Left lung (tissue), 10 donors: ENCODE results near the gene JCHAIN. TPM values are rescaled to one million over a fixed set of nuclear protein-coding genes. Genes with fewer than 3 reads are reported as not detected.

ENCODE experiments used
- ATAC-seq: fragments of 200-7000 bp; cut with Tn5 transposase; one replicate; pipeline ENCODE4 v1.9.1; 2020; ENCODE audit warnings: moderate library complexity
- DNase-seq, 4 donors: peaks; one replicate each; pipeline ENCODE4 v3.0.0-alpha.2; 2013 to 2020
- H3K27ac ChIP-seq, 2 donors: fragments of 200-600 bp; sonication (generic) in 1 of 2; one replicate each; pipeline versions ENCODE4 v1.5.0 to v1.8.0; 2020 to 2021
- H3K27me3 ChIP-seq, 2 donors: fragments of 200-600 bp; sonication (generic) in 1 of 2; one replicate each; pipeline versions ENCODE4 v1.5.0 to v1.8.0; 2020 to 2021
- H3K36me3 ChIP-seq, 2 donors: fragments of 200-600 bp; sonication (generic) in 1 of 2; one replicate each; pipeline versions ENCODE4 v1.5.0 to v1.8.0; 2020 to 2021
- H3K4me1 ChIP-seq, 2 donors: fragments of 200-600 bp; one replicate each; pipeline ENCODE4 v1.8.0; 2021
- H3K4me3 ChIP-seq, 2 donors: fragments of 200-600 bp; sonication (generic) in 1 of 2; one replicate each; pipeline versions ENCODE4 v1.5.0 to v1.8.0; 2020 to 2021; ENCODE audit warnings: mild to moderate bottlenecking in 1 of 2
- H3K9me3 ChIP-seq, 2 donors: fragments of 200-600 bp; sonication (generic) in 1 of 2; one replicate each; pipeline versions ENCODE4 v1.5.0 to v1.8.0; 2020 to 2021
- CTCF ChIP-seq, 2 donors: fragments of 200-600 bp; sonication (generic) in 1 of 2; IDR thresholded peaks; one replicate each; pipeline versions ENCODE4 v1.5.0 to v1.8.0; 2021; ENCODE audit warnings: antibody characterized with exemption in 2 of 2
- intact Hi-C, 2 donors: fragments of 100-400 bp; cut with DNase I; formaldehyde crosslinking; loops; one replicate each; pipeline versions ENCODE4 v1.11.2 to v1.14.2; 2022
- polyA plus RNA-seq, 6 donors: library from polyadenylated mRNA; unstranded; fragments of 120-200 nt; gene quantifications; one replicate each; pipeline ENCODE4 v1.2.1, GENCODE V29; 2013; ENCODE audit not compliant: insufficient read length in 6 of 6
- total RNA-seq, 2 donors: library from RNA; stranded (reverse); fragmentation: NEBNext Ultra II Directional; extraction: Animal tissue kit (Norgen Biotek cat#: 25700); gene quantifications; one replicate each; pipeline ENCODE4 v1.2.1, GENCODE V29; 2021
- donor health status: DM: no; HTN: yes; CAD: no.
- donor health status: DM: no; HTN: no; CAD: no.

The JCHAIN gene
- total and polyA plus RNA-seq, 8 donors = 1.5 to 184 (median 2.4) TPM

- Histone ChIP-seq H3K27me3 (no peaks in the 10 kb centered on the region), H3K4me1 (peaks cover 15 to 45% of the 10 kb centered on the region in 2 donors), H3K36me3 (no peaks in the 10 kb centered on the region), H3K27ac (peak overlapping the region in 1 of 2 donors; percentile 55), H3K4me3 (no peak overlapping the region), H3K9me3 (no peaks in the 10 kb centered on the region)
- ATAC-seq = peak; percentile 31
- intact Hi-C loops = no loop called here
- TF ChIP-seq CTCF (IDR thresholded peaks at IDR 0.05) = no peak
- DNase-seq = no peak
These were observed 46.5 kb upstream of the JCHAIN start for GRCh38 chr4:70712604-70713452.

- no peak overlapping the region for H3K4me3 ChIP-seq
- ATAC-seq (no peak), DNase-seq (no peak)
- peaks cover 17 to 52% of the 10 kb centered on the region in 2 donors for H3K4me1 ChIP-seq
- no peaks in the 10 kb centered on the region for H3K27me3 ChIP-seq
- TF ChIP-seq CTCF (IDR thresholded peaks at IDR 0.05) = no peak
- intact Hi-C loops = no loop called here
- H3K36me3 ChIP-seq = no peaks in the 10 kb centered on the region
- no peaks in the 10 kb centered on the region for H3K9me3 ChIP-seq
- no peak overlapping the region for H3K27ac ChIP-seq
These were observed 45.8 kb upstream of the JCHAIN start for GRCh38 chr4:70712150-70712549.

GRCh38 chr4:70711599-70711998, 45.3 kb upstream of the JCHAIN start:
- no peak for DNase-seq

GRCh38 chr4:70709611-70710205, 43.4 kb upstream of the JCHAIN start:
- DNase-seq (no peak), ATAC-seq (peak; percentile 4)
- peaks cover 17 to 56% of the 10 kb centered on the region in 2 donors for H3K4me1 ChIP-seq
- H3K4me3 ChIP-seq = no peak overlapping the region
- H3K36me3 ChIP-seq = no peaks in the 10 kb centered on the region
- peaks cover 0 to 5% of the 10 kb centered on the region in 2 donors for H3K27me3 ChIP-seq
- intact Hi-C loops = no loop called here
- TF ChIP-seq CTCF (IDR thresholded peaks at IDR 0.05) = no peak
- H3K27ac ChIP-seq = peak overlapping the region in 1 of 2 donors; percentile 31
- no peaks in the 10 kb centered on the region for H3K9me3 ChIP-seq

More at GRCh38 chr4:70711599-70711998, 45.3 kb upstream of the JCHAIN start:
- ATAC-seq = no peak
- Histone ChIP-seq H3K27me3 (no peaks in the 10 kb centered on the region), H3K9me3 (no peaks in the 10 kb centered on the region), H3K36me3 (no peaks in the 10 kb centered on the region), H3K27ac (no peak overlapping the region), H3K4me1 (peaks cover 17 to 58% of the 10 kb centered on the region in 2 donors), H3K4me3 (no peak overlapping the region)
- no peak for TF ChIP-seq CTCF (IDR thresholded peaks at IDR 0.05)
- intact Hi-C loops = no loop called here

GRCh38 chr4:70706516-70706915, 40.2 kb upstream of the JCHAIN start:
- DNase-seq = no peak
- peak overlapping the region; percentile 95 to 97 for H3K27ac ChIP-seq
- TF ChIP-seq CTCF (IDR thresholded peaks at IDR 0.05) = no peak
- ATAC-seq = no peak
- H3K36me3 ChIP-seq = no peaks in the 10 kb centered on the region
- H3K4me1 ChIP-seq = peaks cover 6 to 41% of the 10 kb centered on the region in 2 donors
- intact Hi-C loops = no loop called here
- no peaks in the 10 kb centered on the region for H3K9me3 ChIP-seq
- H3K4me3 ChIP-seq = peak overlapping the region; percentile 73 to 77
- peaks cover 0 to 5% of the 10 kb centered on the region in 2 donors for H3K27me3 ChIP-seq
